ENCODE data around the gene TOP3B. TPM values are rescaled to one million over a fixed set of nuclear protein-coding genes. Genes with fewer than 3 reads are reported as not detected.

Gene TOP3B
- total RNA-seq, 4 donors from 2014 or later = 28.2 to 113 (median 35.1) TPM

GRCh38 chr22:21978564-21979386 lies 3.8 kb downstream of the TOP3B start:
- DNase-seq (ENCODE audit: low spot score in 2 of 2) = no peak
- H3K4me3 ChIP-seq = no peak overlapping the region
- H3K9me3 ChIP-seq = no peaks in the 10 kb centered on the region
- peaks cover 25% of the 10 kb centered on the region for H3K36me3 ChIP-seq
- H3K27ac ChIP-seq = no peak overlapping the region
- TF ChIP-seq CTCF (IDR thresholded peaks at IDR 0.05) (no peak), EP300 (IDR thresholded peaks at IDR 0.05) (no peak), POLR2A (IDR thresholded peaks at IDR 0.05) (no peak), POLR2AphosphoS5 (IDR thresholded peaks at IDR 0.05) (no peak)
- 86% methylated on average over 11 of the region's 11 CpGs for WGBS
- H3K4me1 ChIP-seq = peaks cover 19% of the 10 kb centered on the region
- H3K27me3 ChIP-seq = no peaks in the 10 kb centered on the region

GRCh38 chr22:21977814-21978213 lies 4.8 kb downstream of the TOP3B start:
- H3K27ac ChIP-seq = no peak overlapping the region
- H3K4me3 ChIP-seq = no peak overlapping the region
- H3K36me3 ChIP-seq = peaks cover 34% of the 10 kb centered on the region
- H3K27me3 ChIP-seq = no peaks in the 10 kb centered on the region
- H3K9me3 ChIP-seq = no peaks in the 10 kb centered on the region
- peaks cover 19% of the 10 kb centered on the region for H3K4me1 ChIP-seq
- TF ChIP-seq CTCF (IDR thresholded peaks at IDR 0.05) (no peak), EP300 (IDR thresholded peaks at IDR 0.05) (no peak), POLR2AphosphoS5 (IDR thresholded peaks at IDR 0.05) (no peak), POLR2A (IDR thresholded peaks at IDR 0.05) (no peak)
- DNase-seq (ENCODE audit: low spot score in 2 of 2) = no peak
- WGBS = 96% methylated on average over 1 of the region's 1 CpG

GRCh38 chr22:21975854-21976345 lies 6.7 kb downstream of the TOP3B start:
- TF ChIP-seq CTCF (IDR thresholded peaks at IDR 0.05) (no peak), POLR2A (IDR thresholded peaks at IDR 0.05) (no peak), POLR2AphosphoS5 (IDR thresholded peaks at IDR 0.05) (no peak), EP300 (IDR thresholded peaks at IDR 0.05) (no peak)
- Histone ChIP-seq H3K4me1 (peaks cover 5% of the 10 kb centered on the region), H3K27me3 (no peaks in the 10 kb centered on the region), H3K9me3 (no peaks in the 10 kb centered on the region), H3K4me3 (no peak overlapping the region), H3K36me3 (peaks cover 52% of the 10 kb centered on the region), H3K27ac (no peak overlapping the region)
- WGBS = 88% methylated on average over 1 of the region's 5 CpGs
- DNase-seq (ENCODE audit: low spot score in 2 of 2) = no peak

GRCh38 chr22:21975273-21975672 lies 7.3 kb downstream of the TOP3B start:
- 89% methylated on average over 5 of the region's 5 CpGs for WGBS

More at GRCh38 chr22:21975273-21975672, 7.3 kb downstream of the TOP3B start:
- no peak for DNase-seq (ENCODE audit: low spot score in 2 of 2)
- H3K4me1 ChIP-seq = no peaks in the 10 kb centered on the region
- TF ChIP-seq CTCF (IDR thresholded peaks at IDR 0.05) (no peak), POLR2A (IDR thresholded peaks at IDR 0.05) (no peak), POLR2AphosphoS5 (IDR thresholded peaks at IDR 0.05) (no peak), EP300 (IDR thresholded peaks at IDR 0.05) (no peak)
- no peak overlapping the region for H3K27ac ChIP-seq
- no peak overlapping the region for H3K4me3 ChIP-seq
- H3K9me3 ChIP-seq = no peaks in the 10 kb centered on the region
- peaks cover 58% of the 10 kb centered on the region for H3K36me3 ChIP-seq
- no peaks in the 10 kb centered on the region for H3K27me3 ChIP-seq
